CD4-positive, alpha-beta T cell treated with Interleukin-1 beta for 1 hour (primary cell): ENCODE measurements around the gene LRRC3B.

Source experiments
- DNase-seq, 2 donors: peaks; one replicate each; pipeline ENCODE4 v3.0.0-alpha.2; 2020 to 2022

Gene LRRC3B

GRCh38 chr3:26713091-26713490 is 90.5 kb downstream of the LRRC3B start:
- DNase-seq = no peak

- no peak for DNase-seq
These were observed 91.9 kb downstream of the LRRC3B start for GRCh38 chr3:26714485-26714884.

GRCh38 chr3:26715431-26715830 is 92.9 kb downstream of the LRRC3B start:
- no peak for DNase-seq

DNA sequence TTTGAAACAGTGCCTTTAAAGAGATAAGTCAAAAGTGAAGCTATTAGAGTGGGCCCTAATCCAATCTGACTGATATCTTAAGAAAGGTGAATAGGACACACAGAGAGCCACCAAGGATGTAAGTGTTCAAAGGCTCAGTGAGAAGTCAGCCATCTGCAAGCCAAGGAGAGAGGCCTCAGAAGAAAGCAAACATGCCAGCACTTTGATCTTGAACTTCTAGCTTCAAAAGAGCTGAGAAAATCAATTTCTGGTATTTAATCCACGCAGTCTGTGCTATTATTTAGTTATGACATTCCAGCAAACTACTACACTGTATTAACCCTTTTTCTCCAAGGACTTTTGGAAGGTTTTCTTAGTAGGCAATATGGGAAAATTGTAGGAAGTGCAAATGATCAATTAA is 95.7 kb downstream of the LRRC3B start:
- no peak for DNase-seq

GRCh38 chr3:26719134-26719533 is 96.6 kb downstream of the LRRC3B start:
- no peak for DNase-seq

GRCh38 chr3:26721047-26721446 is 98.5 kb downstream of the LRRC3B start:
- no peak for DNase-seq

DNA sequence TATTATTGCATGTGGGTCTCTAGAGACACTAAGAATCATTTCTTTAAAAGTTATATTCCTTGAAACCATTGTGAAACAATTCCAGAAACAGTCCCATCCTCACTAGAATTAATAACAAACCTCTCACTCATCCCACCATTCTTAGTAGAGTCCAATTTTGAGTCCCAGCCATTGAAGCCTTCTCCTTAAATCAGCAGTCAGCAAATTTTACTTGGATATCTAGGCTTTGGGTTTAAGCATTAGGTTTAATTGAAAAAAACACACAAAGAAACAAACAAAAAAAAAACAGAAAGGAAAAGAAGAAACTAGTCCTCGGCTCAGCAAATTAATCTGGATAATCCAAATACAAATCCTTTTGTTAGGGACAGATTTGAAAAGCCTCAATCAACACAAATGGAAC is 109.3 kb downstream of the LRRC3B start:
- no peak for DNase-seq

DNA sequence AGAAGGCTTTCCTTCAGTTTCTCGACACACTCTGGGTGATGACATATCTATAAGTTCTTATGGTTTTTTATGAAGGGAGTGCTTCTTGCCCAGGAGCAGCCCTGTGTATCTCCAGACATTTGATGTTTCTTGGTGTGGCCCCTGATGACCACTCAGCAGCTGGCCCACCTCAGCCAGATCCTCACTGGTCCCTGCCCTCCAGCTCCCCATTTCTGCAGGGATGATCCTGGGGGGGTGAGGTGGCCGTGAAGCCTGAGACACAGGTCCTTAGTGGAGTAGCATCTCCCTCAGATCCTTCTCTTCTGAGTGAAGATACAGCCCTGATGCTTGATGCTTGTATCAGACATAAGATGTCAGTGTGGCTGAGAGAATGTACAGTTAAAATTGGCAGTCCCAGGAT is 127.7 kb downstream of the LRRC3B start:
- no peak for DNase-seq

- DNase-seq = no peak
These were observed 129.9 kb downstream of the LRRC3B start for GRCh38 chr3:26752466-26752865.

GRCh38 chr3:26753095-26753494 is 130.5 kb downstream of the LRRC3B start:
- no peak for DNase-seq

GRCh38 chr3:26757978-26758377 is 135.4 kb downstream of the LRRC3B start:
- no peak for DNase-seq
